ENCODE data around the gene GNL3. TPM values are rescaled to one million over a fixed set of nuclear protein-coding genes. Genes with fewer than 3 reads are reported as not detected.
"Not testable (repeated sequence)": the region's sequence is repeated elsewhere in the genome, so short reads cannot be mapped to it uniquely, and the experiment has no call there.

GNL3 gene, protein sequence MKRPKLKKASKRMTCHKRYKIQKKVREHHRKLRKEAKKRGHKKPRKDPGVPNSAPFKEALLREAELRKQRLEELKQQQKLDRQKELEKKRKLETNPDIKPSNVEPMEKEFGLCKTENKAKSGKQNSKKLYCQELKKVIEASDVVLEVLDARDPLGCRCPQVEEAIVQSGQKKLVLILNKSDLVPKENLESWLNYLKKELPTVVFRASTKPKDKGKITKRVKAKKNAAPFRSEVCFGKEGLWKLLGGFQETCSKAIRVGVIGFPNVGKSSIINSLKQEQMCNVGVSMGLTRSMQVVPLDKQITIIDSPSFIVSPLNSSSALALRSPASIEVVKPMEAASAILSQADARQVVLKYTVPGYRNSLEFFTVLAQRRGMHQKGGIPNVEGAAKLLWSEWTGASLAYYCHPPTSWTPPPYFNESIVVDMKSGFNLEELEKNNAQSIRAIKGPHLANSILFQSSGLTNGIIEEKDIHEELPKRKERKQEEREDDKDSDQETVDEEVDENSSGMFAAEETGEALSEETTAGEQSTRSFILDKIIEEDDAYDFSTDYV
- total RNA-seq (2014; rRNA removed; shearing (Covaris generic)), result 173 and 174 TPM in 2 replicates
- 243 and 266 TPM in 2 replicates for polyA plus RNA-seq (2014; cell fraction: nucleus; rRNA removed)

DNA sequence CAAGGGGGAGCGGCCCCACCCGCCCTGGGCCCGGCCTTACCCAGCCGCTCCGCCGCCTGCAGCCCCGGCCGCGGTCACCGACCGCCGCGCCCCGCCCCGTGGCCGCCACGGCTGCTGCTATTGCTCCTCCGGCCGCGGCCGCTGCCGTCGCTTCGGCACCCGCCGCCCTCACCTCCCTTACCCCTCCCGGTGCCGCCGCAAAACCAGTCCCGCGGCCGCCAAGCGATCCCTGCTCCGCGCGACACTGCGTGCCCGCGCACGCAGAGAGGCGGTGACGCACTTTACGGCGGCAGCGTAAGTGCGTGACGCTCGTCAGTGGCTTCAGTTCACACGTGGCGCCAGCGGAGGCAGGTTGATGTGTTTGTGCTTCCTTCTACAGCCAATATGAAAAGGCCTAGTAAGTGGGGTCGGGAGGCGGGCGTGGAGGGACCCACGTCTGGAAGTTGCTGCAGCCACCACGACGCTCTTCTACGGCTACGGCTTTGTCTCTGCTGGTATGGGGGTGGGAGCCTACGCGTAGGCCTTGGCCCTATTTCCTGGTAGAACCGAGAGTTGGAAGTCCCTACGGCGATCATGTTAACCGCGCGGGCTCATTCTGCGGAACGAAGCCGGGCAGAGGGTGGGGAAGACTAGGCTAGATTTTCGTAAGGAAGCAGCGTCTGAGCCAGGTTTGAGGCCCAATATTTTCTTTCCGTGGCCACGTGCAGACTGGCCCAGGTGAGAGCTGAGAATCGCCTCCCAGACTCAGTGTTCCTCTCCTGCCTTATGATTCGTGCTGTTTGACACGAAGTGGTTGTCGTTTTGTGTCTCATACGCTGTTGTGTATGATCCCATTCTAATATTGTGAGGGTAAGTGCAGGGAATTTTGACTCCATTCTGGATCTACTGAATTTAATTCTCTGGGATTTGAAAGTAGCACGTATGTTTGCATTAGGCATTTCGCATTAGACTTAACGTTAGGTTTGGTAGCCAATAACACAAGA is at the start of gene GNL3, which contains the start of gene PBRM1:
Gene GNL3 (plus strand): TSS at position 324 of the 983 bp plus-strand sequence. CDS start 61 bp downstream, at position 385.
Gene PBRM1 (minus strand): TSS at position 205 of the 983 bp plus-strand sequence.
- peak; percentile 90 for DNase-seq (ENCODE audit: extremely low read depth, low read depth)

DNA sequence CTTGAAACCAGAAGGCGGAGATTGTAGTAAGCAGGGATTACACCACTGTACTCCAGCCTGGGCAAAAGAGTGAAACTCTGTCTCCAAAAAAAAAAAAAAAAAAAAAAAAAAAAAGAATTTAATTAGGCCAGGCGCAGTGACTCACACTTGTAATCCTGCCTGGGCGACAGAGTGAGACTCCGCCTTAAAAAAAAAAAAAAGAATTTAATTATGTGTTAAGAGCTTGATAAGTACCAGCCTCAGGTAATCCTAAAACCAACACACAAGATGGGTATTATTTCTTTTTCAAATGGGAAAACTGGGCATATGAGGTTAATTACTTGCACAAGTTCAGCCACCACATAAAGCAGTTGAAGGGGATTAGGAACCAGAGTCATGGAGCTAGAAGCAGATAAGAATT is 49.2 kb upstream of the GNL3 start:
- DNase-seq (ENCODE audit: extremely low read depth, low read depth), result no peak

DNA sequence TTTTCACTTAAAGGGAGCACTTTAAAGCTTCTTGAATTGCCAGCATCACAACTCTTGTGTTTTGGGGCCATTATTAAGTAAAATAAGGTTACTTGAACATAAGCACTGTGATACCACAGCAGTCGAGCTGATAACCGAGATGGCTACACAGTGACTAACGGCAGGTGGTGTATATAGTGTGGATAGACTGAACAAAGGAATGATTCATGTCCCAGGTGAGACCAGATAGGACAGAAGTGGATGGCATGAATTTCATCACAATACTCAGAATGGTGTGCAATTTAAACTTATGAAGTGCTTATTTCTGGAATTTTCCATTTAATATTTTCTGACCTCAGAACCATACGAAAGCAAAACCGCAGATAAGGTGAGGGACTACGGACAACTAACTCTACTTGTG is 40.3 kb upstream of the GNL3 start:
- DNase-seq (ENCODE audit: extremely low read depth, low read depth), result no peak

DNA sequence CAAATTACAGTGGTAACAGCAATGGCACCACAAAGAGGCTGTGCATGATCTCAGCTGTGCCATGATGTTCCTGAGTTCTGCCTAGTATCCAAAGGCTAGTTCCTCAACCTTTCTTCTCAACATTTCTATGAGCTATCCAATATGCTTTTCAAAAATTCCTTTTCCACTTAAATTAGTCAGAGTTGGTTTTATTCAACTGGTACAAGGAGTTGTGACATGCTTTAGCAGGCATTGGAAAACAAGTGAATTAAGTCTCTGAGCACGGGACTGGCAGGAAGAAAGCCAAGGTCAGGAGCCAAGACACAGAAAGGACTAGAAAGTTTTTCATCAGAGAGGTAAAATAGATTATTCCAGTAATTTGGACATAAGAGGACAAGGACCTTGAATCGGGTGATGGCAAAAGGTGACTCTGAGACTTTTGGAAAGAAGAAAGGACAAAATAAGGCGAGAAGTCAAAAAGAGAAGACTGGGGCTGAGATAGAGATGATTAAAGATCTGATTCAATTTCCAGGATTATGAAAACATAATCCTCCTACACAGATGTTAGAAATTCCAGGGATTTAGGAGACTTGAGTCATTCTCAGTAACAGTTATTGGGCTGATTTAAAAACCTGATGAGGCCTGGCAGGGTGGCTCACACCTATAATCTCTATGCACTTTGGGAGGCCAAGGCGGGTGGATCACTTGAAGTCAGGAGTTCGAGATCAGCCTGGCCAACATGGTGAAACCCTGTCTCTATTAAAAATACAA is 36.2 kb upstream of the GNL3 start:
- DNase-seq (ENCODE audit: extremely low read depth, low read depth), result no peak

DNA sequence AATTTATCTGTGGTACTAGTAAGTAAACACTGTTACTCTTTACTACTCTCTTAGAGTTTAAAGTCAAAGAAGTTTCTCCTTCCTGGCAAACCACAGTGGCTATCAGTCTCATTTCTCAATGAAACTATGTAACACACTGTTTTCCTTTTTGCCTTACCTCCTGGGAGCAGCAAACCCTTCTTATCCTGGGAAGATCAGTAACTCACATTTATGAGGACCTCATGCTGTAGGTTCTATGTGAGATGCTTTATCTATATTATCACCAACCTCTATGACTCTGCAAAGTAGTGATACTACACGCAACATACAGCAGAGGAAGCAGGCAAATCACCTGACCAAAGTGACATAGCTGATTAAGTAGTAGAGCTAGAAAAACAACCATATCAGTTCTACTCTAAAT is 35.4 kb upstream of the GNL3 start:
- no peak for DNase-seq (ENCODE audit: extremely low read depth, low read depth)

DNA sequence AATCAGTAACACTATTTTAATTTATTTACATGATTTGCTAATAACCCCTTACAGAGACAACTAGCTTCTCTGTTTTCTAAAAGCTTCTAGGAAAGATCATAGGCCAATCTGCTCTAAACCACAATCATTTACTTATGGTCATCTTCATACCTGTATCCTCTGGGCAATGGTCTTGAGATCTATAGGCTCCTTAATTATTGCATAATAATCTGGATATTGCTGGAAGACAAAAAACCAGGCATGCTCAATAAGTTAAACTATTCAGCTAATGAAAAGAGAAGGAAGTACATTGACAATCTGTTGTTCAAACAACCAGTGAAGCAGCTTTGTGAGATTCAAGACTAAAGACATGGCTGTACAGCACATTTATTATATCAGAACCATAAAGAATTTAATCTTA is 34.2 kb upstream of the GNL3 start:
- DNase-seq (ENCODE audit: extremely low read depth, low read depth), result no peak

DNA sequence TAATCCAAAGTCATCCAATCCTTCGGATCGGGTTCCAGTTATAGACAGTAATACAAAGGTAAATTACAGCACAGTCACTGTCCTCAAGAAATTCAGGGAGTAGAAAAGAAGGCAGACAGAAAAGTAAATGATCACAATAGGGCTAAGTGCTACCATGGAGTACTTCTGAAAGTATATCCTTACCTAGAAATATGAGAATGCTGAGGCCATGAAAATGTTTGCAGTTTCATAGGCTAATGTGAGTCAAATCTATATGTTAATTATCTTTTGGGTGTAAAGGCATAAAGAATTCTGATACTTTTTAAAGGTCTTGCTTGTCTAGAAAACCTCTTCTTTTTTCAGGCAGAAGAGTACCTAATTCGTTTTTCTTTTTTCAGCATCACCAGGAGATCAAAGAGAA is 29.9 kb upstream of the GNL3 start:
- DNase-seq (ENCODE audit: extremely low read depth, low read depth), result no peak

DNA sequence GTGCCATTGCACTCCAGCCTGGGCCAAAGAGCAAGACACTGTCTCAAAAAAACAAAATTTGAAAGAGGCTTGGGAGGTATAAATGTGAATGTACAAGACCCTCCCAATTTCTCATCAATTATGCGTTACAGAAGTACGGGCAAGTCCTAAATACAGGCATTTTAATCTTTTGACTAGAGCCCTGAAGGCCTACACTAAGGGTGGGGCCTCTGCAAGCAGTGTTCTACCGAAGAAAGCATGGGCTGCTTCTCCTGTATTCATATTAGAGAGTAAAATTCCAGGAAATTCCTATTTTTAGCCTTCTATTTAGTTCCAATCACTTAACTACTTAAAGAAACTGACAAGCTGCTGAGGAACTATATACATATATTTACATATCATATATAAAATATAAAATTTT is 25.8 kb upstream of the GNL3 start:
- DNase-seq (ENCODE audit: extremely low read depth, low read depth), result no peak

DNA sequence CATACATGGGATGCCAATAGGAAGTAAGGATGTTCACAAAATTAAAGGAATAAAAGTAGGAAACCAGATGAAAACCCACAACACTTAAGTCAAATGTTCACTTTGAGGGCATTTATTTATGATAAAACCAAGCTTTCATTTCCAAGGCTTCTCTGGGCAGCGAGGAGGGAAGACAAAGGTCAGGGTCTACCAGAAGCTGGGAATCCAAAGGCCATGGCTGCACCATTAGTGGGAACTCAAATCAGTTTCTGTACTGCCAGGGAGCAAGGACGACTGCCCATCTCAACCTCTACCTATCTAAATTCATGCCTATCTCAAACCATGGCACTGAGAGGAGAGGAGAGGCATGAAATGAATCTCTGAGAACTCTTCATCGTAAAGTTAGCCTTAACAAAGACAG is 22.7 kb upstream of the GNL3 start:
- DNase-seq (ENCODE audit: extremely low read depth, low read depth), result no peak

DNA sequence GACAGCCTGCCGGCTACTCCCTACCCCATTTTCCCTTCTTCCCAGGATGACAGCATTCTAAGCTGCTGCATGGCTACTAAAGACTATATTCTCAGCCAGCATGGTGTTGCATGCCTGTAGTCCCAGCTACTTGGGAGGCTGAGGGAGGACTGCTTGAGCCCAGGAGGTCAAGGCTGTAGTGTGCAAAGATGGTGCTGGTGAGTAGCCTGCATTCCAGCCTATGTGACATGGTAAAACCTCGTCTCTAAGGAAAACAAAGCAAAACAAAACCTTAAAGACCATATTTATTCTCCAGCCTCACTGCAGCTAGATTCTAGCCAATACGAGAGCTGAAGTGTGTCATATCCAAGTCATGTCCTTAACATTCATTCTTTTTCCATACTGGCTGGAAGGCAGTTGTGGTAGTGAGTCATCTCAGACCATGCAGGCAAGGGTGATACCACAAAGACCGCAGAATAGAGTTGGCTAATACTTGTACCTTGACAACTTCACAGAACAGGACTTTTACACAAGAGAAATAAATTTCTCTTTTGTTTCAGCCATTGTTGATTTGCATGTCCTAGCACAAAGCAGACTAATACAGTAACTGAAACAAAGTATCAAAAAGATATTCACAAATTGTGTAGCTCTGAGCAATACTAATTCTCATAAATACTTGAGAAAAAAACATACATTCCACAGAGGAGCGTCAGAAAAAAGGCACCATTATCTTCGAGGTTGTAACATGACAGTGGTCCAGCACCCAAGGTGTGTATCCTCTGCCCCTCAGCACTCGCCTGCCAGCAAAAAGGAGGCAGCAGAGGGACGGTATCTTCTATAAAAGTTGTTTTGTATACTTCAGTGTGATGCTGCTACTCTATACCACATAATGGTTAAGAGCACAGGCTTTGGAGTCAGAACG is 15.0 kb upstream of the GNL3 start:
- peak; percentile 30 for DNase-seq (ENCODE audit: extremely low read depth, low read depth)

DNA sequence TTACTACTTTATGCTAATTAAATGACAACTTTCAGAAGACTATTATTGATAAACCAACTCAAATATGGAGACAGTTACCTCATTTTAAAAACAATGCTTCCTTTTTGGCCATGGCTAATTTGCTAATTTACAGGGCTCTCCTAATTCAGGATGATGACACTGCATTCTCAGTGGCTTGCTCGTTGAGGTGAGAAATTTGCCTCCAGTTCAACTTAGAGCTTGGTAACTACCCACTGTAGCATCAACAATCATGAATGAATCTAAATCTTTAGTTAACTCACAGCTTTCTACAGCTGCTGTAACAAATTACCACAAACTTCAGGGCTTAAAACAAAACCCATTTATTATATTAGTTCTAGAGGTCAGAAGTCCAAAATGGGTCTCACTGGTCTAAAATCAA is 14.2 kb upstream of the GNL3 start:
- no peak for DNase-seq (ENCODE audit: extremely low read depth, low read depth)

DNA sequence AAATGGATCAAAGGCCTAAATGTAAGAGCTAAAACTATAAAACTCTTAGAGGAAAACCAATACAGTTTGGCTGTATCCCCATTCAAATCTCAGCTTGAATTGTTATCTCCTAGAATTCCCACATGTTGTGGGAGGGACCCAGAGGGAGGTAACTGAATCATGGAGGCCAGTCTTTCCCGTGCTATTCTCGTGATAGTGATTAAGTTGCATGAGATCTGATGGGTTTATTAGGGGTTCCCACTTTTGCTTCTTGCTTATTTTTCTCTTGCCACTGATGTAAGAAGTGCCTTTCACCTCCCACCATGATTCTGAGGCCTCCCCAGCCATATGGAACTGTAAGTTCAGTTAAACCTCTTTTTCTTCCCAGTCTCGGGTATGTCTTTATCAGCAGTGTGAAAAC is 9.6 kb upstream of the GNL3 start:
- not testable (repeated sequence) for DNase-seq (ENCODE audit: extremely low read depth, low read depth)

DNA sequence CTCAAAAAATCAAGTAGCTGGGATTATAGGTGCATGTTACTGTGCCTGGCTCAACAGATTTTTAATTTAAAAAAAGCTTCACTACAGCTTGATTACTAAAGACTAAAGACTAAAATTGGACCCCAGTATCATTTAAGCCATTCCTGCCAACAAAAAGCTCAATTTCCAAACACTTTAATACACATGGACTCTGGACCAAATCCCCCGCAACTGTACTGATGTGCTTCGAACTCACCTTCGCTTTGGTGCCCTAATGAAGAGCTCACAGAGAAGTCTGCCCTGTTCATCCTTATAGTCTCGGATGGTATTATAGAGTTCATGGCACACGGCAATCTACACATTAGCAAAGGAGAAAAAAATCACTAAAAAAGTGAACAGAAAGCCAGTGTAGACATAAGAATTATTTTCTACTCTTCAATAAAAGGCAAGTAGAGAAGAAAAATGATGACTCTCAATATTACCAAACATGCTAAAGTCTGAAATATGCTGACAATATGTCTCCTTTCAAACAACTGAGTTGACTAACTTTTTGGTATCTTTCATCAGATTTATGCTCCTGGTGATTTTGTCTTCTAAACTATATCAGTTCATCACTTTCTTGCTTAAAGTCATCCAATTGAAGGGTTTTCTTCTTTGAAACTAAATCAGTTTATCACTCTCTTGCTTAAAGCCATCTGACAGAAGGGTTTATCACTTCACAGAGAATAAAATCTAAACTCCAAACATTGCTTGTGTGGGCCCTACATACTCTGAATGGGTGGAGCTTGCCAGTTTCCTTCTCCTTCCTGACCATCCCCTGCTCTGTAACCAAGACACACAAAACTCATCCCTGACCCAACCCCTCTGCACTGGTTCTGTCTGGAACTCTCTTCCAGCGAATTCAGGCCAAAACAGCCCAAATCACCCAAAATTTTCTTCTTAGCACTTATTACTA is 7.3 kb upstream of the GNL3 start:
- DNase-seq (ENCODE audit: extremely low read depth, low read depth), result no peak

DNA sequence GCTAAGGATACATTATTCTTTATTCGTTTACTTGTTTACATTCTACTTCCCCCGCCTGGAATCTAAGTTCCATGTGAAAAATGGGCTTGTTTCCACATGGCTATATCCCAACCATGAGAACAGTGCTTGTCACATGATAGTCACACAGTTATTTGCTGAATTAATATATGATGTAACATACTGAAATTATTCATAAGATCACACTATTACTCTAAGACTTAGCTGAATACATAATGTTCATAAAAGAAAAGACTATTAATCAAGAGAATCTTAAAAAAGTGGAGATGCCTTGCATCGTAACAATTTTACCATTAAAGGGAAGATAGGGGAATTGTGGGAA is 6.7 kb upstream of the GNL3 start:
- peak; percentile 35 for DNase-seq (ENCODE audit: extremely low read depth, low read depth)

DNA sequence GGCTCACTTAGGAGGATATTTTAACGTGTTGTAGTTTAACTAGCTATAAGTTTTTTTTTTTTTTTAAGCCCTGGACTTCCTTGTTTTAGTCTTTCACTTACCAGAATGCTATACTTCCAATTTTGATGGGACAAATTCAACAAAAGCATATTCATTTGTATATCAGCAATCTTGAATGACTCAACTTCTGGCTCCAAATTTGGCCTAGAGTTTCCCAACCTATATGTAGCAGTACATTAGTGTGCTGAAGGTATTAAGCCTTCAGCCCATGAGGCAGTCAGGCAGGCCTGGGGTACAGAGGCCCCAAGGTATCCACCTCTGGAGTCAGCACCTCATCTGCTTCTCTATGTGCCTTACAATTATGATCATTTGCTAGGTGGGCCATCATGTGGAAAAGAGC is 6.0 kb upstream of the GNL3 start:
- DNase-seq (ENCODE audit: extremely low read depth, low read depth), result no peak

DNA sequence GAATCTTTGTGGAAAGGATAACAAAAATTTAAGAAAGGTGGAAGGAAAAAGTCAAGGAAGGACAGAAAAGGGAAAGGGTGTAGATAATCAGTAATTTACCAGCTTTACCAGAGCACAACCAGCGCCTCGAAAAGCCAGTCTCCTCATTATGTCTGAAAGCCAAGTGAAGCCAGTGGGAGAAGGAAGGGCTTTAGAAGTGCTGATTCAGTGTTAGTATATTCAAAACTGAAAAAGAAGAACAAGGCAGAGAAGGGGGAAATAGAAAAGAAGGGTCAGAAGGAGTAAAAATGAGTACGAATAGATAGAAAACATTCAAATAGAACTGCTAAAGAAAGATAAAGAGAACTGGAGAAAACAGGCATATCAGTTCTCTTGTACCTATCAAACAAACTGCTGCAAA is 4.2 kb upstream of the GNL3 start:
- DNase-seq (ENCODE audit: extremely low read depth, low read depth), result no peak

DNA sequence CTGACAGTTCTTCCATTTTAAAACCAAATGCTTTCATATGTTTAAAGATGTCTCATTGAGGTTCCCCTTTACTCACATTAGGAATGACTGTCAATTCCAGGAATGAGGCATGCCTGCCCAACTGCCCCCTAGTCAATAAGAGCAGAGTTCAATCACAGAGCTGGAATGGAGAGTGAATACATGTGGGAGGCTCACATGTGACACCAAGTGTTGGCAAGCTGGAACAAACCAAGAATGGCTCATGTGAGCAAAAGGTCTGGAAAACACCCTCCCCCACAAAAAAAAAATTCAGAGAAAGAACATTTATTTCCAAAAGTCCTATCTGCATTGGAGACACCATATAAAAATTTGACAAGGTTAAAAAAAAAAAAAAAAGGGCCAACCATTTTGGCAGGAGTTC is 3.8 kb upstream of the GNL3 start:
- DNase-seq (ENCODE audit: extremely low read depth, low read depth), result no peak

DNA sequence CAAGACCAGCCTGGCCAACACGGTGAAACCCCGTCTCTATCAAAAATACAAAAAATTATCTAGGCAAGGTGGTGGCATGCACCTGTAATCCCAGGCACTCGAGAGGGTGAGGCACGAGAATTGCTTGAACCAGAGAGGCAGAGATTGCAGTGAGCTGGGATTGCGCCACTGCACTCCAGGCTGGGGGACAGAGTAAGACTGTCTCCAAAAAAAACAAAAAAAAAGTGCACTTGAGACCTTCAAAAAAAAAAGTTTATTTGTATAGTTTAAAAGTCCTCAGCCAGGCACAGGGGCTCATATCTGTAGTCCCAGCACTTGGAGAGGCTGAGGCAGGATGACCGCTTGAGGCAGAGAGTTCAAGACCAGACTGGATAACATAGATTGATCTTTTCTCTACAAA is 2.2 kb upstream of the GNL3 start:
- DNase-seq (ENCODE audit: extremely low read depth, low read depth), result no peak
